ENCODE results near the gene SLC46A1.
A peak's percentile ranks its signal among the peaks of the same experiment; 100 is the strongest.

GRCh38 chr17:28426081-28426519 is 20.1 kb upstream of the SLC46A1 start:
- peak in 3 of 12 donors; percentile 18 to 27 (median 18) for TF ChIP-seq CTCF (IDR thresholded peaks at IDR 0.05)
- TF ChIP-seq POLR2A (IDR thresholded peaks at IDR 0.05) = no peak

Data from heart left ventricle (tissue), 13 donors.